Stomach (tissue), 9 donors: ENCODE measurements around the gene PLPP3. TPM values are rescaled to one million over a fixed set of nuclear protein-coding genes. Genes with fewer than 3 reads are reported as not detected.

Experiments
- DNase-seq, 2 donors: peaks; one replicate each; pipeline versions ENCODE4 v3.0.0 to v3.0.0-alpha.2; 2013 to 2019
- H3K27ac ChIP-seq, 5 donors: fragments of 200-600 bp in 4 of 5; sonication (generic) in 4 of 5; one replicate each; pipeline ENCODE4 v1.5.1; 2013 to 2019; ENCODE audit warnings: mild to moderate bottlenecking in 1 of 5, moderate library complexity in 1 of 5
- H3K27me3 ChIP-seq, 3 donors: fragments of 200-600 bp; sonication (generic); one replicate each; pipeline ENCODE4 v1.5.1; 2017 to 2019; ENCODE audit warnings: mixed run types in 1 of 3
- H3K36me3 ChIP-seq, 4 donors: fragments of 200-600 bp; sonication (generic); 1 replicate in 3 of 4; 2 replicates in 1 of 4; pipeline ENCODE4 v1.5.1; 2016 to 2019
- H3K4me1 ChIP-seq, 4 donors: fragments of 200-600 bp; sonication (generic); one replicate each; pipeline ENCODE4 v1.5.1; 2016 to 2019
- H3K4me3 ChIP-seq, 4 donors: fragments of 200-600 bp; sonication (generic) in 3 of 4; one replicate each; pipeline ENCODE4 v1.5.1; 2016 to 2019; ENCODE audit warnings: mild to moderate bottlenecking in 1 of 4
- H3K9me3 ChIP-seq, 4 donors: fragments of 200-600 bp; sonication (generic); one replicate each; pipeline ENCODE4 v1.5.1; 2016 to 2019
- EP300 ChIP-seq: sonication (generic); formaldehyde crosslinking; IDR thresholded peaks from one replicate; pipeline ENCODE4 v1.6.1; 2017; ENCODE audit warnings: antibody characterized with exemption
- POLR2A ChIP-seq, 4 donors: fragments of 450-650 bp; IDR thresholded peaks; one replicate each; pipeline ENCODE4 v1.6.1; 2016; ENCODE audit warnings: antibody characterized with exemption in 4 of 4, control low read depth in 2 of 4, mild to moderate bottlenecking in 1 of 4, moderate library complexity in 1 of 4
- POLR2AphosphoS5 ChIP-seq, 3 donors: sonication (generic); formaldehyde crosslinking; IDR thresholded peaks; one replicate each; pipeline ENCODE4 v1.6.1; 2016; ENCODE audit warnings: antibody characterized with exemption in 3 of 3
- WGBS, 5 donors: extraction: QIAGEN DNeasy Blood & Tissue Kit in 3 of 5; methylation state at CpG; one replicate each; pipeline versions ENCODE4 v1.1.5 to v1.1.7; 2013 to 2018; 5-methylcytosine and 5-hydroxymethylcytosine counted together
- intact Hi-C: fragments of 100-400 bp; cut with DNase I; formaldehyde crosslinking; loops from one replicate; pipeline ENCODE4 v1.15.1; 2023; ENCODE audit warnings: low total_unique reads
- polyA plus RNA-seq, 3 donors: library from polyadenylated mRNA; stranded (reverse); fragments of 200-250 nt; gene quantifications; one replicate each; pipeline ENCODE4 v1.2.3, GENCODE V29; 2013
- total RNA-seq, 5 donors: library from RNA; depleted of rRNA; stranded (reverse); fragments of >200 nt; gene quantifications; one replicate each; pipeline versions ENCODE4 v1.1.0 to v1.2.3, GENCODE V29; 2014 to 2016
- TF ChIP-seq, protein P1 (sequence below), 7 experiments: fragments of 450-650 bp in 4 of 7; fragments of 200-600 bp in 3 of 7; sonication (generic) in 3 of 7; IDR thresholded peaks; one replicate each; pipeline ENCODE4 v1.5.1; 2016 to 2019; ENCODE audit warnings: antibody characterized with exemption in 7 of 7, control low read depth in 2 of 7, mild to moderate bottlenecking in 1 of 7
- donor health status: healthy with polysubstance abuse.
- donor health status: Bipolar disorder and iron deficiency.
- donor health status: healthy.

Gene PLPP3
- total and polyA plus RNA-seq, 8 donors, result 11.1 to 145 (median 46.1) TPM

GRCh38 chr1:56591909-56592308 lies 12.5 kb upstream of the PLPP3 start:
- WGBS, 5 donors, result 31 to 68% (median 48%) methylated on average over 3 of the region's 3 CpGs
- no peak for DNase-seq
- intact Hi-C loops, result no loop called here
- TF ChIP-seq POLR2A (IDR thresholded peaks at IDR 0.05), result no peak
- TF ChIP-seq POLR2AphosphoS5 (IDR thresholded peaks at IDR 0.05), result no peak
- no peak for TF ChIP-seq EP300
- TF ChIP-seq, protein P1, sequence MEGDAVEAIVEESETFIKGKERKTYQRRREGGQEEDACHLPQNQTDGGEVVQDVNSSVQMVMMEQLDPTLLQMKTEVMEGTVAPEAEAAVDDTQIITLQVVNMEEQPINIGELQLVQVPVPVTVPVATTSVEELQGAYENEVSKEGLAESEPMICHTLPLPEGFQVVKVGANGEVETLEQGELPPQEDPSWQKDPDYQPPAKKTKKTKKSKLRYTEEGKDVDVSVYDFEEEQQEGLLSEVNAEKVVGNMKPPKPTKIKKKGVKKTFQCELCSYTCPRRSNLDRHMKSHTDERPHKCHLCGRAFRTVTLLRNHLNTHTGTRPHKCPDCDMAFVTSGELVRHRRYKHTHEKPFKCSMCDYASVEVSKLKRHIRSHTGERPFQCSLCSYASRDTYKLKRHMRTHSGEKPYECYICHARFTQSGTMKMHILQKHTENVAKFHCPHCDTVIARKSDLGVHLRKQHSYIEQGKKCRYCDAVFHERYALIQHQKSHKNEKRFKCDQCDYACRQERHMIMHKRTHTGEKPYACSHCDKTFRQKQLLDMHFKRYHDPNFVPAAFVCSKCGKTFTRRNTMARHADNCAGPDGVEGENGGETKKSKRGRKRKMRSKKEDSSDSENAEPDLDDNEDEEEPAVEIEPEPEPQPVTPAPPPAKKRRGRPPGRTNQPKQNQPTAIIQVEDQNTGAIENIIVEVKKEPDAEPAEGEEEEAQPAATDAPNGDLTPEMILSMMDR (IDR thresholded peaks at IDR 0.05), result no peak
- no peaks in the 10 kb centered on the region for H3K9me3 ChIP-seq
- H3K4me3 ChIP-seq, result no peak overlapping the region
- H3K36me3 ChIP-seq, result no peaks in the 10 kb centered on the region
- no peaks in the 10 kb centered on the region for H3K27me3 ChIP-seq
- no peak overlapping the region for H3K27ac ChIP-seq
- no peaks in the 10 kb centered on the region for H3K4me1 ChIP-seq

DNA sequence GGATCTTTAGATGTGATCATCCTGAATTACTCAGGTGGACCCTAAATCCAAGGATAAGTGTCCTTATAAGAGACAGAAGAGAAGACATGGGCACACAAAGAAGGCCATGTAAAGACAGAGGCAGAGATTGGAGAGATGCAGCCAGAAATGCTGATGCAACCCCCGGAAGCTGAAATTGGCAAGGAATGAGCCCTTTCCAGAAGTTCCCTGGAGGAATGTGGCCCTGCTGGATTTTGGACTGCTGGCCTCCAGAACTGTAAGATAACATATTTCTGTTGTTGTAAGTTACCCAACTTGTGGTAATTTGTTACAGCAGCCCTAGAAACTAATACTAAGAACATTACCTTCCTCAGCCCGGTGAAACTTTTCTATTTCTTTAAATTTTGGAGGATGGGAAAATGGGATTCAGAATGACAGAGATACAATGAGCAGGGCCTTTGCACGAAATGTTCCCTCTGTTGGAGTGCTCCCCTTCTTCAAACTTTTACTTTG lies 11.2 kb upstream of the PLPP3 start:
- 76 to 83% (median 82%) methylated on average over 3 of the region's 3 CpGs for WGBS, 5 donors
- TF ChIP-seq, protein P1 (IDR thresholded peaks at IDR 0.05), result no peak
- TF ChIP-seq POLR2A (IDR thresholded peaks at IDR 0.05) (no peak), POLR2AphosphoS5 (IDR thresholded peaks at IDR 0.05) (no peak), EP300 (no peak)
- no peaks in the 10 kb centered on the region for H3K36me3 ChIP-seq
- no peaks in the 10 kb centered on the region for H3K4me1 ChIP-seq
- H3K9me3 ChIP-seq, result no peaks in the 10 kb centered on the region
- no peak overlapping the region for H3K4me3 ChIP-seq
- no peak for DNase-seq
- H3K27me3 ChIP-seq, result no peaks in the 10 kb centered on the region
- intact Hi-C loops, result no loop called here
- H3K27ac ChIP-seq, result no peak overlapping the region

- H3K36me3 ChIP-seq, result no peaks in the 10 kb centered on the region
- intact Hi-C loops, result loop anchor here (10.0 kb wide), 3 partner anchors 185 to 1305 kb away; no protein-coding TSS in a partner anchor
- H3K27me3 ChIP-seq, result no peaks in the 10 kb centered on the region
- TF ChIP-seq POLR2A (IDR thresholded peaks at IDR 0.05), result no peak
- no peak for TF ChIP-seq EP300
- TF ChIP-seq, protein P1 (IDR thresholded peaks at IDR 0.05), result no peak
- no peak for TF ChIP-seq POLR2AphosphoS5 (IDR thresholded peaks at IDR 0.05)
- no peaks in the 10 kb centered on the region for H3K9me3 ChIP-seq
- 89 to 95% (median 92%) methylated on average over 2 of the region's 2 CpGs for WGBS, 5 donors
- H3K4me1 ChIP-seq, result peaks cover 0 to 4% (median 0%) of the 10 kb centered on the region in 4 donors
- no peak overlapping the region for H3K4me3 ChIP-seq
- H3K27ac ChIP-seq, result no peak overlapping the region
- no peak for DNase-seq
Measured at GRCh38 chr1:56589369-56589768, 10.0 kb upstream of the PLPP3 start.

- H3K36me3 ChIP-seq, result no peaks in the 10 kb centered on the region
- no peak overlapping the region for H3K27ac ChIP-seq
- no peak for DNase-seq
- H3K4me3 ChIP-seq, result no peak overlapping the region
- H3K9me3 ChIP-seq, result no peaks in the 10 kb centered on the region
- WGBS, 5 donors, result 78 to 93% (median 89%) methylated on average over 5 of the region's 5 CpGs
- peaks cover 0 to 4% (median 0%) of the 10 kb centered on the region in 4 donors for H3K4me1 ChIP-seq
- TF ChIP-seq POLR2A (IDR thresholded peaks at IDR 0.05) (no peak), POLR2AphosphoS5 (IDR thresholded peaks at IDR 0.05) (no peak), EP300 (no peak)
- TF ChIP-seq, protein P1 (IDR thresholded peaks at IDR 0.05), result no peak
- no peaks in the 10 kb centered on the region for H3K27me3 ChIP-seq
- intact Hi-C loops, result loop anchor here (10.0 kb wide), 3 partner anchors 182 to 1302 kb away; no protein-coding TSS in a partner anchor
Measured at GRCh38 chr1:56586502-56586901, 7.1 kb upstream of the PLPP3 start.
